IMR-90 (cell line): Measurements from ENCODE around the gene TMEM260. TPM values are rescaled to one million over a fixed set of nuclear protein-coding genes. Genes with fewer than 3 reads are reported as not detected.

Source experiments
- ATAC-seq: fragments of 200-7000 bp; cut with Tn5 transposase; 2 replicates; pipeline ENCODE4 v1.9.1; 2020; ENCODE audit warnings: low read depth, mild to moderate bottlenecking, moderate library complexity
- BruUV-seq: library from RNA; stranded (reverse); fragments of 400-500 nt; replicated peaks from 2 replicates; lab custom pipeline; 2021; lab: Mats Ljungman, UMichigan
- CTCF ChIA-PET: fragments of 300-600 bp; formaldehyde crosslinking; extraction: SDS; loops from one replicate; lab custom pipeline; 2021; ENCODE audit warnings: antibody characterized with exemption; lab: Yijun Ruan, JAX
- POLR2A ChIA-PET: fragments of 300-600 bp; sonication (Branson Sonifier 250); formaldehyde crosslinking; loops from one replicate; lab custom pipeline; 2022; ENCODE audit warnings: antibody characterized with exemption; ENCODE audit not compliant: unreplicated experiment; lab: Charles Lee
- DNase-seq: peaks from one replicate; pipeline ENCODE4 v3.0.0; 2013
- H2AFZ ChIP-seq: replicated peaks from 2 replicates; pipeline ENCODE3; 2013; ENCODE audit warnings: low read length, mild to moderate bottlenecking; ENCODE audit not compliant: poor library complexity
- H2AK5ac ChIP-seq: 2 replicates; pipeline ENCODE4 v1.6.1; 2013; ENCODE audit warnings: low read depth, low read length, inconsistent platforms
- H2AK9ac ChIP-seq: replicated peaks from 2 replicates; pipeline ENCODE3; 2013; ENCODE audit warnings: mild to moderate bottlenecking, low read depth, low read length, moderate library complexity; ENCODE audit not compliant: poor library complexity
- H2BK120ac ChIP-seq: 2 replicates; pipeline ENCODE4 v1.6.1; 2013; ENCODE audit warnings: low read depth, low read length, inconsistent platforms
- H2BK15ac ChIP-seq: 3 replicates; pipeline ENCODE4 v1.6.1; 2013; ENCODE audit warnings: low read depth, low read length, inconsistent platforms
- H2BK20ac ChIP-seq: 2 replicates; pipeline ENCODE4 v1.6.1; 2013; ENCODE audit warnings: low read depth, mild to moderate bottlenecking, inconsistent platforms, low read length, moderate library complexity
- H2BK5ac ChIP-seq: 2 replicates; pipeline ENCODE4 v1.6.1; 2013; ENCODE audit warnings: mild to moderate bottlenecking, low read depth, low read length, inconsistent platforms; ENCODE audit not compliant: poor library complexity, severe bottlenecking
- H3K14ac ChIP-seq: replicated peaks from 2 replicates; pipeline ENCODE4 v1.6.1; 2013; ENCODE audit warnings: low read depth, low read length, inconsistent platforms
- H3K18ac ChIP-seq: 2 replicates; pipeline ENCODE4 v1.6.1; 2013; ENCODE audit warnings: low read depth, low read length, control low read depth
- H3K23ac ChIP-seq: 2 replicates; pipeline ENCODE4 v1.6.1; 2013; ENCODE audit warnings: low read depth, low read length, inconsistent platforms
- H3K27ac ChIP-seq: 2 replicates; pipeline ENCODE4 v1.5.1; 2013; ENCODE audit warnings: mild to moderate bottlenecking, control low read depth, low read length; ENCODE audit not compliant: insufficient read depth
- H3K27me3 ChIP-seq: 2 replicates; pipeline ENCODE4 v1.6.1; 2013; ENCODE audit warnings: low read length; ENCODE audit not compliant: control insufficient read depth, insufficient read depth
- H3K36me3 ChIP-seq: 2 replicates; pipeline ENCODE4 v1.6.1; 2013; ENCODE audit warnings: low read length, mixed read lengths; ENCODE audit not compliant: control insufficient read depth, insufficient read depth
- H3K4ac ChIP-seq: 2 replicates; pipeline ENCODE4 v1.6.1; 2013; ENCODE audit warnings: low read depth, low read length, inconsistent platforms
- H3K4me1 ChIP-seq: 2 replicates; pipeline ENCODE4 v1.6.1; 2013; ENCODE audit warnings: low read length, mixed read lengths; ENCODE audit not compliant: control insufficient read depth, insufficient read depth
- H3K4me2 ChIP-seq: 2 replicates; pipeline ENCODE4 v1.6.1; 2013; ENCODE audit warnings: low read depth, mild to moderate bottlenecking, control low read depth, low read length, moderate library complexity
- H3K4me3 ChIP-seq: 2 replicates; pipeline ENCODE4 v1.5.1; 2013; ENCODE audit warnings: low read depth, mild to moderate bottlenecking, control low read depth, low read length, moderate library complexity; ENCODE audit not compliant: insufficient read depth
- H3K56ac ChIP-seq: 2 replicates; pipeline ENCODE4 v1.6.1; 2013; ENCODE audit warnings: low read length, inconsistent platforms; ENCODE audit not compliant: insufficient read depth; ENCODE audit errors: extremely low read depth
- H3K79me1 ChIP-seq, 2 experiments: 2 replicates each; pipeline ENCODE4 v1.6.1; 2013; ENCODE audit warnings: low read length in 2 of 2, inconsistent platforms in 1 of 2, low read depth in 1 of 2
- H3K9ac ChIP-seq: 2 replicates; pipeline ENCODE4 v1.6.1; 2013; ENCODE audit warnings: low read depth, low read length, control low read depth
- H3K9me1 ChIP-seq: 2 replicates; pipeline ENCODE4 v1.6.1; 2013; ENCODE audit warnings: low read length, inconsistent platforms; ENCODE audit not compliant: insufficient read depth
- H3K9me3 ChIP-seq: 2 replicates; pipeline ENCODE4 v1.6.1; 2013; ENCODE audit warnings: low read length; ENCODE audit not compliant: control insufficient read depth, insufficient read depth
- H4K20me1 ChIP-seq: 2 replicates; pipeline ENCODE4 v1.6.1; 2013; ENCODE audit warnings: low read length, inconsistent platforms; ENCODE audit not compliant: insufficient read depth
- H4K5ac ChIP-seq: 2 replicates; pipeline ENCODE4 v1.6.1; 2013; ENCODE audit warnings: mild to moderate bottlenecking, low read depth, low read length, control low read depth
- H4K8ac ChIP-seq, 2 experiments: 2 replicates each; pipeline ENCODE4 v1.6.1; 2013; ENCODE audit warnings: low read depth in 2 of 2, low read length in 2 of 2, control low read depth in 1 of 2, inconsistent platforms in 1 of 2
- H4K91ac ChIP-seq: 2 replicates; pipeline ENCODE4 v1.6.1; 2013; ENCODE audit warnings: low read depth, low read length, inconsistent platforms; ENCODE audit not compliant: insufficient read depth
- BHLHE40 ChIP-seq: fragments of 150-350 bp; IDR thresholded peaks from 2 replicates; pipeline ENCODE4 v1.6.1; 2016; ENCODE audit warnings: mild to moderate bottlenecking, low read depth, low read length
- CEBPB ChIP-seq: IDR thresholded peaks from 2 replicates; pipeline ENCODE4 v1.6.1; 2012; ENCODE audit warnings: low read depth, low read length, improper control_type of control experiment
- CHD1 ChIP-seq: IDR thresholded peaks from 2 replicates; pipeline ENCODE4 v1.6.1; 2012; ENCODE audit warnings: low read depth, low read length, improper control_type of control experiment
- FOS ChIP-seq: fragments of 150-350 bp; IDR thresholded peaks from 2 replicates; pipeline ENCODE4 v1.6.1; 2016; ENCODE audit warnings: low read depth, low read length
- MAFK ChIP-seq: IDR thresholded peaks from 2 replicates; pipeline ENCODE4 v1.6.1; 2012; ENCODE audit warnings: low read depth, low read length, improper control_type of control experiment
- MAZ ChIP-seq: IDR thresholded peaks from 2 replicates; pipeline ENCODE4 v1.6.1; 2012; ENCODE audit warnings: low read depth, mild to moderate bottlenecking, low read length, improper control_type of control experiment, moderate library complexity, borderline replicate concordance
- MXI1 ChIP-seq: IDR thresholded peaks from 2 replicates; pipeline ENCODE4 v1.6.1; 2012; ENCODE audit warnings: low read depth, mild to moderate bottlenecking, low read length, moderate library complexity, borderline replicate concordance
- NFE2L2 ChIP-seq: fragments of 150-350 bp; IDR thresholded peaks from 2 replicates; pipeline ENCODE4 v1.6.1; 2016; ENCODE audit warnings: low read depth, mild to moderate bottlenecking, low read length
- POLR2A ChIP-seq: IDR thresholded peaks from 2 replicates; pipeline ENCODE4 v1.6.1; 2012; ENCODE audit warnings: mild to moderate bottlenecking, low read depth, low read length
- RAD21 ChIP-seq: IDR thresholded peaks from 2 replicates; pipeline ENCODE4 v1.6.1; 2012; ENCODE audit warnings: low read length, improper control_type of control experiment
- RCOR1 ChIP-seq: IDR thresholded peaks from 2 replicates; pipeline ENCODE4 v1.6.1; 2012; ENCODE audit warnings: mild to moderate bottlenecking, low read length, improper control_type of control experiment; ENCODE audit not compliant: insufficient replicate concordance
- RFX5 ChIP-seq: IDR thresholded peaks from 2 replicates; pipeline ENCODE4 v1.8.0; 2012; ENCODE audit warnings: low read depth, mild to moderate bottlenecking, low read length, moderate library complexity
- SMC3 ChIP-seq: fragments of 150-350 bp; IDR thresholded peaks from 2 replicates; pipeline ENCODE4 v1.6.1; 2016; ENCODE audit warnings: low read depth, mild to moderate bottlenecking, antibody characterized with exemption, low read length, moderate library complexity
- dilution Hi-C: fragments of 300-500 bp; cut with HindIII; formaldehyde crosslinking; loops from one replicate; pipeline ENCODE4 v1.14.3; 2018; ENCODE audit warnings: low sequenced_read_pairs; ENCODE audit not compliant: unreplicated experiment
- in situ Hi-C: fragments of 300-500 bp; cut with MboI; formaldehyde crosslinking; loops from 3 replicates; pipeline ENCODE4 v1.14.3; 2019; ENCODE audit warnings: low sequenced_read_pairs, inconsistent platforms, mixed read lengths
- intact Hi-C: fragments of 100-400 bp; cut with micrococcal nuclease; formaldehyde crosslinking; loops from 2 replicates; pipeline ENCODE4 v1.10.0; 2022
- polyA plus RNA-seq, 3 experiments: library from polyadenylated mRNA; depleted of rRNA; stranded (reverse); fragments of >200 nt; gene quantifications; 2 replicates each; pipeline ENCODE4 v1.2.3, GENCODE V29; 2012; ENCODE audit warnings: low replicate concordance in 1 of 3
- total RNA-seq: library from RNA; depleted of rRNA; stranded (reverse); fragments of >200 nt; gene quantifications from 2 replicates; pipeline ENCODE4 v1.2.3, GENCODE V29; 2012
- TF ChIP-seq, protein P1 (sequence below): fragments of 150-350 bp; IDR thresholded peaks from 2 replicates; pipeline ENCODE4 v1.6.1; 2016; ENCODE audit warnings: low read depth, mild to moderate bottlenecking, low read length, moderate library complexity, borderline replicate concordance
- TF ChIP-seq, protein P2 (sequence below): fragments of 150-350 bp; IDR thresholded peaks from 2 replicates; pipeline ENCODE4 v1.6.1; 2017; ENCODE audit warnings: mild to moderate bottlenecking, antibody characterized with exemption, low read length, low read depth
- TF ChIP-seq, protein P3 (sequence below): conservative IDR thresholded peaks from 2 replicates; pipeline ENCODE4 v1.5.1; 2012; ENCODE audit warnings: mild to moderate bottlenecking, low read depth, low read length, improper control_type of control experiment

Gene TMEM260
- total and polyA plus RNA-seq, 2 of the 4 experiments (the other 2 are of a cell fraction) = 6.4 to 11.5 TPM

DNA sequence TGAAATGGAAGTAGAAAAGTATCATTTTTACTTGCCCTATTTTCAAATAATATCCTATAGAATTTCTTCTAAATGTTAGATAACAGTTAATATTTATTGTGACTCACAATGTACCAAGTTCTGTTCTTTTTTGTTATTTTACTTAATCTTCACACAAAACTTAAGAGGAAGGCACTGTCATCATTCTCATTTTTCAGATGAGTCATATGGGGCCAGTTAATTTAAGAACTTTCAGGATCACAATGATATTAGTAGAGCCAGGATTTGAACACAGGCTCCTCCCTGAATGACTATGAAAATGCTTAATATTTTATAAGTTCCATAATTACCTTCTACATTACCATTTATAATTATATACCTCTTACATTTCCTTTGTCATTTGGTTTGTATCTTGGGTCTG, 10.4 kb upstream of the TMEM260 start:
- H3K27me3 ChIP-seq = no peaks in the 10 kb centered on the region; the same call in none of the 2 replicates
- ChIA-PET POLR2A (no interaction called here), CTCF (interaction anchor here (0.7 kb wide), 1 partner anchor 78 kb away, joined by 3 read pairs; no protein-coding TSS in a partner anchor)
- H4K5ac ChIP-seq = no peak overlapping the region
- H3K36me3 ChIP-seq = no peaks in the 10 kb centered on the region
- H2BK15ac ChIP-seq = no peak overlapping the region
- no peak overlapping the region for H3K4me3 ChIP-seq
- no peak for ATAC-seq
- H3K23ac ChIP-seq = no peak overlapping the region
- no peak overlapping the region for H3K56ac ChIP-seq
- no peak overlapping the region for H2AFZ ChIP-seq
- H3K18ac ChIP-seq = no peak overlapping the region
- H3K27ac ChIP-seq = no peak overlapping the region
- in situ Hi-C loops = no loop called here
- no peak overlapping the region for H2AK9ac ChIP-seq
- no peak overlapping the region for H4K8ac ChIP-seq
- DNase-seq = no peak
- H3K4me1 ChIP-seq = no peaks in the 10 kb centered on the region
- H3K79me1 ChIP-seq = no peaks in the 10 kb centered on the region
- TF ChIP-seq NFE2L2 (no peak), BHLHE40 (no peak), SMC3 (no peak), MAFK (no peak), MXI1 (no peak), RAD21 (no peak), CHD1 (no peak), POLR2A (no peak), RFX5 (no peak), MAZ (no peak), CEBPB (no peak), RCOR1 (no peak), FOS (no peak)
- TF ChIP-seq, protein P1, sequence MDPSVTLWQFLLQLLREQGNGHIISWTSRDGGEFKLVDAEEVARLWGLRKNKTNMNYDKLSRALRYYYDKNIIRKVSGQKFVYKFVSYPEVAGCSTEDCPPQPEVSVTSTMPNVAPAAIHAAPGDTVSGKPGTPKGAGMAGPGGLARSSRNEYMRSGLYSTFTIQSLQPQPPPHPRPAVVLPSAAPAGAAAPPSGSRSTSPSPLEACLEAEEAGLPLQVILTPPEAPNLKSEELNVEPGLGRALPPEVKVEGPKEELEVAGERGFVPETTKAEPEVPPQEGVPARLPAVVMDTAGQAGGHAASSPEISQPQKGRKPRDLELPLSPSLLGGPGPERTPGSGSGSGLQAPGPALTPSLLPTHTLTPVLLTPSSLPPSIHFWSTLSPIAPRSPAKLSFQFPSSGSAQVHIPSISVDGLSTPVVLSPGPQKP = no peak
- TF ChIP-seq, protein P2, sequence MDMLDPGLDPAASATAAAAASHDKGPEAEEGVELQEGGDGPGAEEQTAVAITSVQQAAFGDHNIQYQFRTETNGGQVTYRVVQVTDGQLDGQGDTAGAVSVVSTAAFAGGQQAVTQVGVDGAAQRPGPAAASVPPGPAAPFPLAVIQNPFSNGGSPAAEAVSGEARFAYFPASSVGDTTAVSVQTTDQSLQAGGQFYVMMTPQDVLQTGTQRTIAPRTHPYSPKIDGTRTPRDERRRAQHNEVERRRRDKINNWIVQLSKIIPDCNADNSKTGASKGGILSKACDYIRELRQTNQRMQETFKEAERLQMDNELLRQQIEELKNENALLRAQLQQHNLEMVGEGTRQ = no peak
- TF ChIP-seq, protein P3, sequence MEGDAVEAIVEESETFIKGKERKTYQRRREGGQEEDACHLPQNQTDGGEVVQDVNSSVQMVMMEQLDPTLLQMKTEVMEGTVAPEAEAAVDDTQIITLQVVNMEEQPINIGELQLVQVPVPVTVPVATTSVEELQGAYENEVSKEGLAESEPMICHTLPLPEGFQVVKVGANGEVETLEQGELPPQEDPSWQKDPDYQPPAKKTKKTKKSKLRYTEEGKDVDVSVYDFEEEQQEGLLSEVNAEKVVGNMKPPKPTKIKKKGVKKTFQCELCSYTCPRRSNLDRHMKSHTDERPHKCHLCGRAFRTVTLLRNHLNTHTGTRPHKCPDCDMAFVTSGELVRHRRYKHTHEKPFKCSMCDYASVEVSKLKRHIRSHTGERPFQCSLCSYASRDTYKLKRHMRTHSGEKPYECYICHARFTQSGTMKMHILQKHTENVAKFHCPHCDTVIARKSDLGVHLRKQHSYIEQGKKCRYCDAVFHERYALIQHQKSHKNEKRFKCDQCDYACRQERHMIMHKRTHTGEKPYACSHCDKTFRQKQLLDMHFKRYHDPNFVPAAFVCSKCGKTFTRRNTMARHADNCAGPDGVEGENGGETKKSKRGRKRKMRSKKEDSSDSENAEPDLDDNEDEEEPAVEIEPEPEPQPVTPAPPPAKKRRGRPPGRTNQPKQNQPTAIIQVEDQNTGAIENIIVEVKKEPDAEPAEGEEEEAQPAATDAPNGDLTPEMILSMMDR = no peak
- BruUV-seq = no TSS peak
- H3K4me2 ChIP-seq = no peak overlapping the region
- H2BK5ac ChIP-seq = no peak overlapping the region
- no peaks in the 10 kb centered on the region for H4K20me1 ChIP-seq
- no peak overlapping the region for H3K14ac ChIP-seq
- dilution Hi-C loops = no loop called here
- H2BK120ac ChIP-seq = no peak overlapping the region
- no peak overlapping the region for H2BK20ac ChIP-seq
- H3K9me1 ChIP-seq = no peaks in the 10 kb centered on the region
- intact Hi-C loops = no loop called here
- H2AK5ac ChIP-seq = no peak overlapping the region
- H4K91ac ChIP-seq = no peak overlapping the region
- H3K4ac ChIP-seq = no peak overlapping the region
- H3K9me3 ChIP-seq = no peaks in the 10 kb centered on the region
- no peak overlapping the region for H3K9ac ChIP-seq
